Smooth muscle cell (in vitro differentiated cells): ENCODE results near the gene BAHD1. TPM values are rescaled to one million over a fixed set of nuclear protein-coding genes. Genes with fewer than 3 reads are reported as not detected.

Experiments
- DNase-seq: peaks from one replicate; lab custom pipeline; 2025; ENCODE audit not compliant: unreplicated experiment; lab: John Stamatoyannopoulos, UW
- H2AFZ ChIP-seq: fragments of 200-600 bp; sonication (generic); 2 replicates; pipeline ENCODE4 v1.6.0; 2016; ENCODE audit warnings: antibody characterized with exemption, low read depth, mild to moderate bottlenecking
- H3F3A ChIP-seq: fragments of 200-600 bp; sonication (generic); 2 replicates; pipeline ENCODE4 v1.6.0; 2017; ENCODE audit warnings: antibody characterized with exemption, low read depth
- H3K27ac ChIP-seq: fragments of 200-600 bp; sonication (generic); 2 replicates; pipeline ENCODE4 v1.5.1; 2016; ENCODE audit warnings: low read depth, mild to moderate bottlenecking
- H3K27me3 ChIP-seq: fragments of 200-600 bp; sonication (generic); 2 replicates; pipeline ENCODE4 v1.6.1; 2016; ENCODE audit warnings: low read depth, mild to moderate bottlenecking
- H3K36me3 ChIP-seq: fragments of 200-600 bp; sonication (generic); 2 replicates; pipeline ENCODE4 v1.5.1; 2016; ENCODE audit warnings: low read depth
- H3K4me1 ChIP-seq: fragments of 200-600 bp; sonication (generic); 2 replicates; pipeline ENCODE4 v1.5.1; 2016; ENCODE audit warnings: low read depth
- H3K4me2 ChIP-seq: fragments of 200-600 bp; sonication (generic); 2 replicates; pipeline ENCODE4 v1.6.0; 2016; ENCODE audit warnings: mild to moderate bottlenecking
- H3K4me3 ChIP-seq: fragments of 200-600 bp; sonication (generic); 2 replicates; pipeline ENCODE4 v1.5.1; 2016; ENCODE audit warnings: mild to moderate bottlenecking
- H3K79me2 ChIP-seq: fragments of 200-600 bp; sonication (generic); 2 replicates; pipeline ENCODE4 v1.6.0; 2016; ENCODE audit warnings: low read depth, mild to moderate bottlenecking
- H3K9ac ChIP-seq: fragments of 200-600 bp; sonication (generic); 2 replicates; pipeline ENCODE4 v1.6.0; 2016; ENCODE audit warnings: low read depth
- H3K9me3 ChIP-seq: fragments of 200-600 bp; sonication (generic); replicated peaks from 2 replicates; pipeline ENCODE4 v1.5.1; 2016; ENCODE audit warnings: low read depth
- H4K20me1 ChIP-seq: fragments of 200-600 bp; sonication (generic); 2 replicates; pipeline ENCODE4 v1.6.0; 2016; ENCODE audit warnings: low read depth
- CTCF ChIP-seq: fragments of 200-600 bp; sonication (generic); IDR thresholded peaks from 2 replicates; pipeline ENCODE4 v1.5.1; 2017; ENCODE audit warnings: borderline replicate concordance, mild to moderate bottlenecking, antibody characterized with exemption; ENCODE audit not compliant: insufficient read depth, poor library complexity, severe bottlenecking
- WGBS: methylation state at CpG from one replicate; pipeline ENCODE4 v1.1.7; 2016; ENCODE audit warnings: low lambda C conversion rate; 5-methylcytosine and 5-hydroxymethylcytosine counted together
- polyA plus RNA-seq: library from polyadenylated mRNA; unstranded; fragments of >200 nt; fragmentation: Nextera tagmentation; extraction: Ambion mirVana; gene quantifications from 2 replicates; pipeline ENCODE4 v1.2.1, GENCODE V29; 2016
- total RNA-seq: library from RNA; depleted of rRNA; stranded (reverse); fragments of >200 nt; gene quantifications from 2 replicates; pipeline ENCODE4 v1.2.3, GENCODE V29; 2014

The BAHD1 gene
- total and polyA plus RNA-seq, 2 experiments from 2014 or later = 8.4 to 11.1 TPM

DNA sequence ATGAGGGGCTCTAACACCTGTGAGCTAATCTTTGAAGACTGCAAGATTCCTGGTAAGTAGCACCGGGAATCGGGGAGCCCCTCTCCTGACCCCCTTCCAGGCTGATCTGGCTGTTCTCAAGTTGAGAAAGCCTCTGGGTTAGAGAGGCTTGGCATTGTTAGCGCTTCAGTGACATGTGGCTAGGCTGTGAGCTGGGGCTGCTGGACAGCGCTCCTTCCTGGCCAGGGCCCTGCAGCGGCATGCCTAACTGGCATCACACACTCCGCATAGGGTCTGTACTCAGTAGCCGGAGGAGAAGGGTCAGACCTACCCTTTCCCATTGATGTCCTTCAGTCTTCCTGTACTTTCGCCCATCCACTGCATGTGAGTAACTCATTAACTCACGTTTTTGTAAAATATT, 27.7 kb upstream of the BAHD1 start:
- Histone ChIP-seq H3K9me3 (no peaks in the 10 kb centered on the region), H4K20me1 (no peaks in the 10 kb centered on the region), H3K4me3 (no peak overlapping the region), H3K4me1 (no peaks in the 10 kb centered on the region), H2AFZ (no peak overlapping the region), H3K36me3 (peaks cover 4% of the 10 kb centered on the region), H3K79me2 (no peaks in the 10 kb centered on the region), H3K27me3 (no peaks in the 10 kb centered on the region), H3K4me2 (no peak overlapping the region), H3F3A (no peaks in the 10 kb centered on the region), H3K27ac (no peak overlapping the region), H3K9ac (no peak overlapping the region)
- no peak for TF ChIP-seq CTCF
- 96% methylated on average over 9 of the region's 9 CpGs for WGBS
- no peak for DNase-seq

DNA sequence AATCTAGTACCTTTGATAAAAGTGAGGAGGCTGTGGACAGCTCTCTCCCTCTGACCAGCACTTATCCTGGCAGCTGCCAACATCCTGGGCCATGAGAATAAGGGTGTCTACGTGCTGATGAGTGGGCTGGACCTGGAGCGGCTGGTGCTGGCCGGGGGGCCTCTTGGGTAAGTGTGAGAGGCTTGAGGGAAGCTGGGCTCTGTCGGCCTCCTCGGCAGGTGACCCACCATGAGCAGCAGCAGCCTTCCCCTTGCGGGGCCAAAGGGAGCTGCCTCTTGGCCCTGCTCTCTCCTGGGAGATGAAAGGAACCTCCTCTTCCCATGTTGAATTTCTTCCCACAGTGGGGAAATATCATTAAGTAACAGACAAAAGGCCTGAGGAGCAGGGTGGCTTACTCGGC, 25.9 kb upstream of the BAHD1 start:
- TF ChIP-seq CTCF = no peak
- no peaks in the 10 kb centered on the region for H3F3A ChIP-seq
- H2AFZ ChIP-seq = no peak overlapping the region
- H3K4me3 ChIP-seq = no peak overlapping the region
- H3K9me3 ChIP-seq = no peaks in the 10 kb centered on the region
- H3K27ac ChIP-seq = no peak overlapping the region
- 95% methylated on average over 7 of the region's 7 CpGs for WGBS
- H3K79me2 ChIP-seq = no peaks in the 10 kb centered on the region
- no peak for DNase-seq
- peaks cover 4% of the 10 kb centered on the region for H3K36me3 ChIP-seq
- no peak overlapping the region for H3K9ac ChIP-seq
- no peaks in the 10 kb centered on the region for H3K4me1 ChIP-seq
- H4K20me1 ChIP-seq = no peaks in the 10 kb centered on the region
- H3K4me2 ChIP-seq = no peak overlapping the region
- no peaks in the 10 kb centered on the region for H3K27me3 ChIP-seq

DNA sequence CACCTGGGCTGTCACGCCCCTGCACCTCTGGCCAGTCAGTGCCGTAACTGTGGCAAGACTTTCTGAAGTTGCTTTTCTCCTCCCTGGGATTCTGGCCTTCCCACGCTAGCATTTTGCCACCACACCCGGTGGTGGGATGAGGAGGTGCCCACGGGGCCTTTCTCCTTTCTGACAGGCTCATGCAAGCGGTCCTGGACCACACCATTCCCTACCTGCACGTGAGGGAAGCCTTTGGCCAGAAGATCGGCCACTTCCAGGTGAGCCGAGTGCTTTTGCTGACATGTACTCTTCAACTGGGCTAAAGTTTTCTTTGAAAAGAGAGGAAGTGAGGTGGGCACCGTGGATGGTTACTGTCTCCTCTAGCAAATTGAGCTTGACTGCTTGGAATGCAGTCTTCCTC, 25.5 kb upstream of the BAHD1 start:
- H2AFZ ChIP-seq = no peak overlapping the region
- no peaks in the 10 kb centered on the region for H3K27me3 ChIP-seq
- DNase-seq = no peak
- no peaks in the 10 kb centered on the region for H3K9me3 ChIP-seq
- no peak overlapping the region for H3K4me3 ChIP-seq
- H3K9ac ChIP-seq = no peak overlapping the region
- no peak for TF ChIP-seq CTCF
- peaks cover 4% of the 10 kb centered on the region for H3K36me3 ChIP-seq
- H3K4me2 ChIP-seq = no peak overlapping the region
- no peaks in the 10 kb centered on the region for H3K4me1 ChIP-seq
- no peak overlapping the region for H3K27ac ChIP-seq
- H4K20me1 ChIP-seq = no peaks in the 10 kb centered on the region
- H3K79me2 ChIP-seq = no peaks in the 10 kb centered on the region
- 93% methylated on average over 10 of the region's 10 CpGs for WGBS
- H3F3A ChIP-seq = no peaks in the 10 kb centered on the region

GRCh38 chr15:40416056-40416455, 24.7 kb upstream of the BAHD1 start:
- no peaks in the 10 kb centered on the region for H3K4me1 ChIP-seq
- 96% methylated on average over 14 of the region's 14 CpGs for whole genome bisulfite sequencing
- TF ChIP-seq CTCF = no peak
- no peak overlapping the region for H2AFZ ChIP-seq
- no peaks in the 10 kb centered on the region for H3F3A ChIP-seq
- no peak overlapping the region for H3K4me2 ChIP-seq
- no peak overlapping the region for H3K27ac ChIP-seq
- H3K9ac ChIP-seq = no peak overlapping the region
- H4K20me1 ChIP-seq = no peaks in the 10 kb centered on the region
- H3K4me3 ChIP-seq = no peak overlapping the region
- no peaks in the 10 kb centered on the region for H3K9me3 ChIP-seq
- H3K27me3 ChIP-seq = no peaks in the 10 kb centered on the region
- peaks cover 4% of the 10 kb centered on the region for H3K36me3 ChIP-seq
- no peak for DNase-seq
- no peaks in the 10 kb centered on the region for H3K79me2 ChIP-seq
